Bronchial epithelial cell (primary cell): ENCODE measurements around the gene DTX1. TPM values are rescaled to one million over a fixed set of nuclear protein-coding genes. Genes with fewer than 3 reads are reported as not detected.

Experiments used
- DNase-seq: peaks from one replicate; pipeline ENCODE4 v3.0.0-alpha.2; 2010; ENCODE audit warnings: low read depth
- FAIRE-seq: peaks from 2 replicates; lab custom pipeline; 2011; peaks lifted over from hg19 to GRCh38; lab: Jason Lieb, UNC
- H3K27me3 ChIP-seq: 2 replicates; pipeline ENCODE4 v1.5.1; 2011; ENCODE audit warnings: low read length; ENCODE audit not compliant: control insufficient read depth, insufficient read depth
- H3K36me3 ChIP-seq: 2 replicates; pipeline ENCODE4 v1.5.1; 2011; ENCODE audit warnings: low read length; ENCODE audit not compliant: control insufficient read depth, insufficient read depth
- H3K4me3 ChIP-seq: 2 replicates; pipeline ENCODE4 v1.5.1; 2011; ENCODE audit warnings: mild to moderate bottlenecking, low read depth, low read length, control low read depth
- total RNA-seq: library from RNA; depleted of rRNA; stranded (reverse); fragments of >200 nt; gene quantifications from 2 replicates; pipeline ENCODE4 v1.2.1, GENCODE V29; 2014
- TF ChIP-seq, protein P1 (sequence below): IDR thresholded peaks from 2 replicates; pipeline ENCODE4 v1.5.1; 2011; ENCODE audit warnings: mild to moderate bottlenecking, moderate library complexity, low read length, control low read depth, inconsistent platforms; ENCODE audit not compliant: insufficient read depth, severe bottlenecking

DTX1 gene
- total RNA-seq, 1 donor from 2014 or later = not detected

DNA sequence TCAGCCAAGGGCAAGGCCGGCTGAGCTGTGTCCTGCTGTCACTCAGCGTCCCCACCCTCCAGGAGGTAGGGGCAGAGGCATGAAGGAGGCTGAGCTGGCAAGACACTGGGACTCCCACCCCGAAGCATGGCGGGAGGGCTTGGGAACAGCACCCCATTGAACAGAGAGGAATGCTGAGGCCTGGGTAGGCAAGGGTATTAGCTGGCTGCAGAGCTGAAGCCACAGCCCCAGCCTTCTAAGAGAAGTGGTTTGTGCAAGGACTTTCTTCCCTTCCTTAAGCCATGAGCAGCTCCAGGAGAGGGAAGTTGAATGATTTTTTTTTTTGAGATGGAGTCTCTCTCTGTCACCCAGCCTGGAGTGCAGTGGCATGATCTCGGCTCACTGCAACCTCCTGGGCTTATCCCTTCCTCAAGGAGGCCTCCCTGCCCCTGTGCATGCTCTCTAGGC is 86.4 kb downstream of the DTX1 start:
- DNase-seq = no peak
- Histone ChIP-seq H3K4me3 (no peak overlapping the region), H3K36me3 (no peaks in the 10 kb centered on the region), H3K27me3 (no peaks in the 10 kb centered on the region)
- TF ChIP-seq, protein P1, sequence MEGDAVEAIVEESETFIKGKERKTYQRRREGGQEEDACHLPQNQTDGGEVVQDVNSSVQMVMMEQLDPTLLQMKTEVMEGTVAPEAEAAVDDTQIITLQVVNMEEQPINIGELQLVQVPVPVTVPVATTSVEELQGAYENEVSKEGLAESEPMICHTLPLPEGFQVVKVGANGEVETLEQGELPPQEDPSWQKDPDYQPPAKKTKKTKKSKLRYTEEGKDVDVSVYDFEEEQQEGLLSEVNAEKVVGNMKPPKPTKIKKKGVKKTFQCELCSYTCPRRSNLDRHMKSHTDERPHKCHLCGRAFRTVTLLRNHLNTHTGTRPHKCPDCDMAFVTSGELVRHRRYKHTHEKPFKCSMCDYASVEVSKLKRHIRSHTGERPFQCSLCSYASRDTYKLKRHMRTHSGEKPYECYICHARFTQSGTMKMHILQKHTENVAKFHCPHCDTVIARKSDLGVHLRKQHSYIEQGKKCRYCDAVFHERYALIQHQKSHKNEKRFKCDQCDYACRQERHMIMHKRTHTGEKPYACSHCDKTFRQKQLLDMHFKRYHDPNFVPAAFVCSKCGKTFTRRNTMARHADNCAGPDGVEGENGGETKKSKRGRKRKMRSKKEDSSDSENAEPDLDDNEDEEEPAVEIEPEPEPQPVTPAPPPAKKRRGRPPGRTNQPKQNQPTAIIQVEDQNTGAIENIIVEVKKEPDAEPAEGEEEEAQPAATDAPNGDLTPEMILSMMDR = no peak
- no peak for FAIRE-seq

- Histone ChIP-seq H3K36me3 (no peaks in the 10 kb centered on the region), H3K27me3 (no peaks in the 10 kb centered on the region), H3K4me3 (no peak overlapping the region)
- no peak for FAIRE-seq
- no peak for DNase-seq
- TF ChIP-seq, protein P1 = no peak
Observed at GRCh38 chr12:113143959-113144358, 87.4 kb downstream of the DTX1 start.

DNA sequence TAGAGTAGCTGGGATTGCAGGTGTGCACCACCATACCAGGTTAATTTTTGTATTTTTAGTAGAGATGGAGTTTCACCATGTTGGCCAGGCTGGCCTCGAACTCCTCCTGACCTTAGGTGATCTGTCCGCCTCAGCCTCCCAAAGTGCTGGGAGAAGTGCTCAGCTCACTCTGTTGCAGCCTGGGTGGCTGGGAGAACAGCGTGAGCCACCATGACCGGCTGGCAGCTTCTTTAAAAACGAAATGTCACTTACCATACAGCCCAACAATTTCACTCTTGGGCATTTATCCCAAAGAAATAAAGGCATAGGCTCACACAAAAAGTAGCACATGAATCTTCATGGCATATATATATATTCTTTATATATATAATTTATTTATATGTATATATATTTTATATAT is 88.3 kb downstream of the DTX1 start:
- no peaks in the 10 kb centered on the region for H3K27me3 ChIP-seq
- no peak overlapping the region for H3K4me3 ChIP-seq
- FAIRE-seq (no peak), DNase-seq (no peak)
- TF ChIP-seq, protein P1 = no peak
- no peaks in the 10 kb centered on the region for H3K36me3 ChIP-seq

GRCh38 chr12:113145720-113146551 is 89.4 kb downstream of the DTX1 start:
- TF ChIP-seq, protein P1 = no peak
- FAIRE-seq (no peak), DNase-seq (peak; percentile 13)
- H3K36me3 ChIP-seq = no peaks in the 10 kb centered on the region
- no peak overlapping the region for H3K4me3 ChIP-seq
- H3K27me3 ChIP-seq = peaks cover 3% of the 10 kb centered on the region

GRCh38 chr12:113146999-113147398 is 90.5 kb downstream of the DTX1 start:
- no peak for FAIRE-seq
- TF ChIP-seq, protein P1 = no peak

More at GRCh38 chr12:113146999-113147398, 90.5 kb downstream of the DTX1 start:
- no peaks in the 10 kb centered on the region for H3K36me3 ChIP-seq
- no peak overlapping the region for H3K4me3 ChIP-seq
- H3K27me3 ChIP-seq = peaks cover 7% of the 10 kb centered on the region
- no peak for DNase-seq

Other genes starting within 250 kb of the DTX1 start
- gene OAS1, start 149.8 kb upstream of the DTX1 start, total RNA-seq = 1.3 and 4.9 TPM in 2 replicates
- 1.3 TPM in 2 replicates for gene OAS3, start 118.3 kb upstream of the DTX1 start, total RNA-seq
- gene OAS2, start 78.2 kb upstream of the DTX1 start, total RNA-seq = 0.64 and 0.79 TPM in 2 replicates
- 0.26 and 2.3 TPM in 2 replicates for gene RASAL1, start 79.0 kb downstream of the DTX1 start, total RNA-seq
- gene CFAP73, start 93.0 kb downstream of the DTX1 start, total RNA-seq = not detected in 2 replicates
- 31.4 and 40.5 TPM in 2 replicates for gene DDX54, start 128.7 kb downstream of the DTX1 start, total RNA-seq
- gene RITA1, start 129.0 kb downstream of the DTX1 start, total RNA-seq = 14.6 and 17.6 TPM in 2 replicates
- 9.0 and 11.3 TPM in 2 replicates for gene TPCN1, start 164.7 kb downstream of the DTX1 start, total RNA-seq